Measurements from ENCODE around the gene RAD51AP2. TPM values are rescaled to one million over a fixed set of nuclear protein-coding genes. Genes with fewer than 3 reads are reported as not detected.

RAD51AP2 gene
- total and polyA plus RNA-seq, 2 of the 8 experiments (the other 6 are each of a cell fraction or from before 2014, with no cell fraction given) = 0.02 to 0.20 TPM

DNA sequence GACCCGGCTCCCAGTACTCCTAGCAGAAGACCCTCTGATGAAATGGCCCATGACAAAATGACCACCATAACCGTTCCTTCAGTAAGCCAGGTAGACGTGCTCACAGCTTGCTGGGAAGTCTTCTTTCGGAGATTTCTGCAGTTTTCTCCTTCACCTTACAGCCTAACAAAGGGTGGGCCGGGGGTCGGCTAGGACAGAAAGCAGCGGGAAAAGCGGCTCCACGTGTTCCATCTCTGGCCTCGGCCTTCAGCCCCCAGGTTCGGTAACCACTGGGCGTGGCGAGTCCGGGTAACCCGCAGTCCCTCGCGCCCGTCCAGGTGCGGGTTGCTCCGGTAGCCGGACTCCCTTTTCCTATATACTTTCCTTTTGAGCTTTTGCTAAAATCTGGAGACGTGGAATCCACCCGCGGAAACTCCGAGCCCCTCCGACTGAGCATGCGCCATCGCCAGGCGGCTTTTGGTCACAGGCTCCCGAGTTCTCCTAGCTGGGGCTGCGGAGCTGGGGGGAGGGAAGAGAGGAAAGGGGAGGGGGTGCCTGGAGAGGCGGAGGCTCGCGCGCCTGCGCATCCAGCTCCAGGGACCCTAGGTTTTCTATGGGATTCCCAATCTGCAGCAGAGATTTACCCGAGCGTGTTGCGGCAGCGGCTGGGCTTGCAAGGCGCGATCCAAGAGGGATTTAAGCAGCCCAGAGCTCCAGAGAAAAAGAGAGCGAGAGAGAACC is 22.0 kb upstream of the RAD51AP2 start, which contains the start of gene VSNL1:
Gene VSNL1 (plus strand): TSS at position 604 of the 720 bp plus-strand sequence. CDS start 51,379 bp downstream, outside the sequence.
- Histone ChIP-seq H3K4ac (replicated peaks; ENCODE audit: insufficient read length, low read depth, low read length) (peak within 1 kb of the TSS; percentile 47), H3K9ac (replicated peaks in 1 of 4; ENCODE audit: extremely low read depth in 1 of 4, low read depth in 3 of 4, low read length in 3 of 4) (peak within 1 kb of the TSS; percentile 71 to 94 (median 90)), H3K27ac (ENCODE audit: low read depth, low read length) (peak within 1 kb of the TSS; percentile 87), H3K23ac (ENCODE audit: insufficient read length) (no peak within 1 kb of the TSS), H3K56ac (replicated peaks; ENCODE audit: insufficient read length, low read depth, low read length) (peak within 1 kb of the TSS; percentile 85), H2BK5ac (ENCODE audit: low read depth, low read length) (peak within 1 kb of the TSS; percentile 75), H2AK5ac (ENCODE audit: low read depth, low read length) (no peak within 1 kb of the TSS), H2BK15ac (ENCODE audit: low read length) (0 out of 2 replicates have a peak within 1 kb of the TSS, but pooled peaks have one; percentile 55), H3K4me2 (ENCODE audit: insufficient read depth in 1 of 2, low read depth in 2 of 2, low read length in 2 of 2) (peak within 1 kb of the TSS; percentile 92 to 99), H3K36me3 (ENCODE audit: control insufficient read depth in 2 of 4, insufficient read depth in 4 of 4, low read length in 3 of 4) (no peaks in the 10 kb centered on the region), H2BK12ac (ENCODE audit: low read depth, low read length) (peak within 1 kb of the TSS; percentile 3), H4K91ac (replicated peaks; ENCODE audit: insufficient read length, low read length) (peak within 1 kb of the TSS; percentile 69), H2AFZ (ENCODE audit: low read length) (peak within 1 kb of the TSS; percentile 87), H3K23me2 (ENCODE audit: low read depth, low read length) (peaks cover 26% of the 10 kb centered on the region), H3K79me1 (ENCODE audit: low read depth, low read length) (no peaks in the 10 kb centered on the region; the same call in 1 of the 2 replicates), H3K79me2 (ENCODE audit: control insufficient read depth in 1 of 2, insufficient read depth in 2 of 2, low read length in 2 of 2) (peaks cover 16 to 26% of the 10 kb centered on the region in 2 experiments), H4K8ac (ENCODE audit: extremely low read depth, insufficient read depth, low read length) (peak within 1 kb of the TSS; percentile 97), H4K20me1 (replicated peaks in 1 of 2; ENCODE audit: control insufficient read depth in 1 of 2, insufficient read depth in 2 of 2, low read length in 2 of 2) (peaks cover 0 to 1% of the 10 kb centered on the region in 2 experiments), H2BK20ac (ENCODE audit: low read length) (peak within 1 kb of the TSS; percentile 21; the same call in 1 of the 2 replicates), H3K9me3 (ENCODE audit: insufficient read depth in 2 of 2, low read depth in 1 of 2, low read length in 1 of 2) (no peaks in the 10 kb centered on the region), H3K27me3 (replicated peaks in 1 of 4; ENCODE audit: control insufficient read depth in 3 of 4, extremely low read depth in 1 of 4, insufficient read depth in 3 of 4, low read length in 3 of 4) (peaks cover 0 to 5% (median 0%) of the 10 kb centered on the region in 4 experiments; a peak in 1 of 7 replicates), H3K18ac (ENCODE audit: extremely low read depth, low read length) (peak within 1 kb of the TSS; percentile 93), H3K4me3 (ENCODE audit: extremely low read depth in 1 of 4, insufficient read depth in 2 of 4, low read depth in 3 of 4, low read length in 4 of 4) (peak within 1 kb of the TSS; percentile 74 to 97 (median 93)), H3K4me1 (replicated peaks in 1 of 4; ENCODE audit: control insufficient read depth in 3 of 4, insufficient read depth in 4 of 4, low read length in 3 of 4) (peaks cover 6 to 15% (median 9%) of the 10 kb centered on the region in 4 experiments; a peak in 4 of 7 replicates), H3K14ac (ENCODE audit: insufficient read length) (no peak within 1 kb of the TSS), H2BK120ac (replicated peaks; ENCODE audit: low read depth, low read length) (peak within 1 kb of the TSS; percentile 56), H4K5ac (ENCODE audit: insufficient read length, low read depth, low read length) (peak within 1 kb of the TSS; percentile 63)
- FAIRE-seq (peak; percentile 76), DNase-seq (ENCODE audit: low read depth in 1 of 2, low spot score in 2 of 2) (peak; percentile 89 to 94)
- CTCF ChIA-PET (ENCODE audit: partially characterized antibody) = interaction anchor here (0.6 to 2.6 kb wide), 7 partner anchors 12 to 767 kb away, joined by 3 to 9 read pairs (median 3); no protein-coding TSS in a partner anchor
- POLR2A ChIA-PET (ENCODE audit: partially characterized antibody) = interaction anchor here (0.7 to 3.7 kb wide), 11 partner anchors 8 to 210 kb away, joined by 3 to 22 read pairs (median 6); partner anchors contain the start of gene RAD51AP2
- WGBS, 2 experiments (ENCODE audit: extremely low coverage in 1 of 2, insufficient coverage in 1 of 2, insufficient read length in 1 of 2, insufficient replicate concordance in 2 of 2, low coverage in 1 of 2, low lambda C conversion rate in 2 of 2, missing lambda C conversion rate in 1 of 2) = 2% methylated on average over 42 of the region's 43 CpGs; no CpG with 5 or more reads in 1 of the 2 experiments
- TF ChIP-seq BCL11A (IDR thresholded peaks at IDR 0.05; ENCODE audit: low read depth in 2 of 2, low read length in 2 of 2) = no peak
- TF ChIP-seq, protein P1, sequence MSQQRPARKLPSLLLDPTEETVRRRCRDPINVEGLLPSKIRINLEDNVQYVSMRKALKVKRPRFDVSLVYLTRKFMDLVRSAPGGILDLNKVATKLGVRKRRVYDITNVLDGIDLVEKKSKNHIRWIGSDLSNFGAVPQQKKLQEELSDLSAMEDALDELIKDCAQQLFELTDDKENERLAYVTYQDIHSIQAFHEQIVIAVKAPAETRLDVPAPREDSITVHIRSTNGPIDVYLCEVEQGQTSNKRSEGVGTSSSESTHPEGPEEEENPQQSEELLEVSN (IDR thresholded peaks at IDR 0.05) = peak; percentile 99
- TF ChIP-seq GTF2F1 (IDR thresholded peaks at IDR 0.05; ENCODE audit: borderline replicate concordance, low read depth, low read length) = 0 out of 2 replicates have a peak, but pooled peaks have one; percentile 34
- TF ChIP-seq SUZ12 (IDR thresholded peaks at IDR 0.05; ENCODE audit: low read length) = no peak
- no peak for TF ChIP-seq TEAD4 (IDR thresholded peaks at IDR 0.05; ENCODE audit: low read depth, low read length)
- TF ChIP-seq CHD2 (IDR thresholded peaks at IDR 0.05; ENCODE audit: low read length) = no peak
- TF ChIP-seq SIX5 (IDR thresholded peaks at IDR 0.05; ENCODE audit: low read depth, low read length) = no peak
- TF ChIP-seq EZH2 (IDR thresholded peaks at IDR 0.05; ENCODE audit: low read depth, low read length, severe bottlenecking) = no peak
- no peak for TF ChIP-seq HDAC6 (IDR thresholded peaks at IDR 0.05; ENCODE audit: low read depth, low read length)
- TF ChIP-seq JUND (IDR thresholded peaks at IDR 0.05; ENCODE audit: low read length) = no peak
- no peak for TF ChIP-seq GABPA (IDR thresholded peaks at IDR 0.05; ENCODE audit: borderline replicate concordance, insufficient read depth, low read length)

Measured in H1 (cell line).